WTC11 (cell line): ENCODE data around the gene PLEKHG5.

Experiments
- ATF2 ChIP-seq: sonication (generic); formaldehyde crosslinking; IDR thresholded peaks from 2 replicates; pipeline ENCODE4 v1.8.1; 2022; ENCODE audit warnings: low read depth, missing genetic modification reagents, borderline replicate concordance
- ATF3 ChIP-seq: sonication (generic); formaldehyde crosslinking; conservative IDR thresholded peaks from 2 replicates; pipeline ENCODE4 v1.8.1; 2022; ENCODE audit warnings: mild to moderate bottlenecking, missing genetic modification reagents
- CTCF ChIP-seq: fragments of 200-600 bp; IDR thresholded peaks from 2 replicates; pipeline ENCODE4 v1.8.0; 2022; ENCODE audit warnings: antibody characterized with exemption
- ELF4 ChIP-seq: sonication (generic); formaldehyde crosslinking; IDR thresholded peaks from 2 replicates; pipeline ENCODE4 v1.8.1; 2022; ENCODE audit warnings: low read depth, mild to moderate bottlenecking, moderate library complexity, missing genetic modification reagents
- MLX ChIP-seq: sonication (generic); formaldehyde crosslinking; IDR thresholded peaks from 2 replicates; pipeline ENCODE4 v1.8.1; 2023; ENCODE audit warnings: mild to moderate bottlenecking, missing genetic modification reagents, moderate library complexity
- NR2C2 ChIP-seq: sonication (generic); formaldehyde crosslinking; IDR thresholded peaks from 2 replicates; pipeline ENCODE4 v1.8.0; 2022; ENCODE audit warnings: mild to moderate bottlenecking, missing genetic modification reagents
- NR3C1 ChIP-seq: sonication (generic); formaldehyde crosslinking; conservative IDR thresholded peaks from 2 replicates; pipeline ENCODE4 v1.8.1; 2023; ENCODE audit warnings: low read depth, mild to moderate bottlenecking, missing genetic modification reagents
- SP1 ChIP-seq: sonication (generic); formaldehyde crosslinking; conservative IDR thresholded peaks from 2 replicates; pipeline ENCODE4 v1.8.1; 2022; ENCODE audit warnings: missing genetic modification reagents
- USF1 ChIP-seq: sonication (generic); formaldehyde crosslinking; IDR thresholded peaks from 2 replicates; pipeline ENCODE4 v1.8.0; 2022; ENCODE audit warnings: mild to moderate bottlenecking, missing genetic modification reagents
- ZNF138 ChIP-seq: sonication (generic); formaldehyde crosslinking; conservative IDR thresholded peaks from 2 replicates; pipeline ENCODE4 v1.8.1; 2022; ENCODE audit warnings: mild to moderate bottlenecking, moderate library complexity, missing genetic modification reagents

GRCh38 chr1:6526316-6526715 is 34.8 kb upstream of the PLEKHG5 start:
- no peak for TF ChIP-seq MLX
- TF ChIP-seq CTCF, result no peak
- TF ChIP-seq ELF4 (CRISPR knock-in tag), result no peak
- TF ChIP-seq NR3C1, result no peak
- TF ChIP-seq ATF2 (CRISPR knock-in tag), result no peak
- TF ChIP-seq ATF3 (CRISPR knock-in tag), result no peak
- TF ChIP-seq ZNF138 (CRISPR knock-in tag), result no peak
- no peak for TF ChIP-seq USF1 (CRISPR knock-in tag)
- TF ChIP-seq NR2C2 (CRISPR knock-in tag), result no peak
- no peak for TF ChIP-seq SP1 (CRISPR knock-in tag)
